Retinal pigment epithelial cell (primary cell): ENCODE measurements around the gene C17orf67.
A peak's percentile ranks its signal among the peaks of the same experiment; 100 is the strongest.
"Not testable (repeated sequence)": the region's sequence is repeated elsewhere in the genome, so short reads cannot be mapped to it uniquely, and the experiment has no call there.

Experiments used
- DNase-seq: peaks from one replicate; pipeline ENCODE4 v3.0.0-alpha.2; 2010; ENCODE audit warnings: low read depth
- H3K4me3 ChIP-seq: 2 replicates; pipeline ENCODE4 v1.5.1; 2011; ENCODE audit warnings: mild to moderate bottlenecking, low read length, control low read depth, moderate library complexity
- CTCF ChIP-seq: conservative IDR thresholded peaks from 2 replicates; pipeline ENCODE4 v1.5.1; 2011; ENCODE audit warnings: low read depth, low read length, control low read depth, inconsistent platforms

The C17orf67 gene

GRCh38 chr17:56771563-56771962 is 62.2 kb downstream of the C17orf67 start:
- no peak overlapping the region for H3K4me3 ChIP-seq
- TF ChIP-seq CTCF: no peak
- DNase-seq: no peak

GRCh38 chr17:56770427-56770826 is 63.3 kb downstream of the C17orf67 start:
- DNase-seq: no peak
- no peak for TF ChIP-seq CTCF

GRCh38 chr17:56765449-56765848 is 68.3 kb downstream of the C17orf67 start:
- DNase-seq: no peak
- no peak for TF ChIP-seq CTCF

More at GRCh38 chr17:56770427-56770826, 63.3 kb downstream of the C17orf67 start:
- no peak overlapping the region for H3K4me3 ChIP-seq

GRCh38 chr17:56762988-56763387 is 70.7 kb downstream of the C17orf67 start:
- DNase-seq: no peak
- no peak overlapping the region for H3K4me3 ChIP-seq

More at GRCh38 chr17:56765449-56765848, 68.3 kb downstream of the C17orf67 start:
- H3K4me3 ChIP-seq: no peak overlapping the region

GRCh38 chr17:56762144-56762543 is 71.6 kb downstream of the C17orf67 start:
- DNase-seq: no peak
- H3K4me3 ChIP-seq: no peak overlapping the region
- TF ChIP-seq CTCF: no peak

More at GRCh38 chr17:56762988-56763387, 70.7 kb downstream of the C17orf67 start:
- TF ChIP-seq CTCF: no peak

GRCh38 chr17:56761387-56761786 is 72.3 kb downstream of the C17orf67 start:
- peak; percentile 9 for DNase-seq
- no peak overlapping the region for H3K4me3 ChIP-seq
- no peak for TF ChIP-seq CTCF

GRCh38 chr17:56757611-56758010 is 76.1 kb downstream of the C17orf67 start:
- not testable (repeated sequence) for H3K4me3 ChIP-seq, DNase-seq

GRCh38 chr17:56756536-56756935 is 77.2 kb downstream of the C17orf67 start:
- peak; percentile 58 for DNase-seq
- TF ChIP-seq CTCF: no peak

More at GRCh38 chr17:56756536-56756935, 77.2 kb downstream of the C17orf67 start:
- no peak overlapping the region for H3K4me3 ChIP-seq
